Panc1 (cell line): Measurements from ENCODE around the gene ATP6V0A4.

Experiments used
- CTCF ChIP-seq: fragments of 450-650 bp; IDR thresholded peaks from 2 replicates; pipeline ENCODE4 v1.5.1; 2017; ENCODE audit warnings: mild to moderate bottlenecking
- POLR2AphosphoS5 ChIP-seq: IDR thresholded peaks from 2 replicates; pipeline ENCODE4 v1.6.1; 2012; ENCODE audit warnings: mild to moderate bottlenecking, low read depth, low read length, moderate library complexity
- REST ChIP-seq, 2 experiments: IDR thresholded peaks; 2 replicates each; pipeline ENCODE4 v1.6.1; 2011 to 2012; ENCODE audit warnings: low read depth in 2 of 2, control low read depth in 1 of 2, low read length in 1 of 2, mild to moderate bottlenecking in 1 of 2, moderate library complexity in 1 of 2; ENCODE audit not compliant: insufficient read depth in 1 of 2

DNA sequence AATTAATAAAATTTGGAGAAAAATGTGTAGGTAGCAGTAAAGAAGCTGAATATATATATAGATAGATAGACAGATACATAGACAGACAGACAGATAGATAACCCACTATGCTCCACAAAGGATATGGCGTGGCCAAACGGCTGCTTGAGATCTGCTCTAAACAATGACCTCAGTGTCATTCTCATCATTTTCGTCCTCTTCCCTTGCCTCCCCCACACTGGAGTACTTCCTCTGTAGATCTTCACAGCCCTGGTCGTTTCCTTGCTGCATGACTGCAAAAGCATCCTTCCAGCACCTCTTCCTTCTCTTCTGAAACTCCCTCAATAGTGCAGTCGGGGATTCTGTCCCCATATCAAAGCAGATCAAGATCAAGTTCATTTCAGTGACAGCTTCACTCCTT is 35.6 kb upstream of the ATP6V0A4 start:
- no peak for TF ChIP-seq CTCF
- no peak for TF ChIP-seq POLR2AphosphoS5
- no peak for TF ChIP-seq REST (IDR thresholded peaks at IDR 0.05; ENCODE audit: insufficient read depth in 1 of 2, low read depth in 2 of 2, low read length in 1 of 2)
